Left renal pelvis (tissue), 4 donors: ENCODE measurements around the gene SLC30A1. TPM values are rescaled to one million over a fixed set of nuclear protein-coding genes. Genes with fewer than 3 reads are reported as not detected.
"Not testable (repeated sequence)": the region's sequence is repeated elsewhere in the genome, so short reads cannot be mapped to it uniquely, and the experiment has no call there.

ENCODE experiments used
- DNase-seq, 4 donors: peaks; one replicate each; pipeline ENCODE4 v3.0.0-alpha.2; 2013; ENCODE audit warnings: low read depth in 4 of 4, low spot score in 3 of 4
- polyA plus RNA-seq, 4 donors: library from polyadenylated mRNA; unstranded; fragments of 120-200 nt; gene quantifications; one replicate each; pipeline ENCODE4 v1.2.1, GENCODE V29; 2013; ENCODE audit not compliant: insufficient read length in 4 of 4

SLC30A1 gene
- polyA plus RNA-seq, 4 donors: 19.2 to 38.7 (median 32.2) TPM

DNA sequence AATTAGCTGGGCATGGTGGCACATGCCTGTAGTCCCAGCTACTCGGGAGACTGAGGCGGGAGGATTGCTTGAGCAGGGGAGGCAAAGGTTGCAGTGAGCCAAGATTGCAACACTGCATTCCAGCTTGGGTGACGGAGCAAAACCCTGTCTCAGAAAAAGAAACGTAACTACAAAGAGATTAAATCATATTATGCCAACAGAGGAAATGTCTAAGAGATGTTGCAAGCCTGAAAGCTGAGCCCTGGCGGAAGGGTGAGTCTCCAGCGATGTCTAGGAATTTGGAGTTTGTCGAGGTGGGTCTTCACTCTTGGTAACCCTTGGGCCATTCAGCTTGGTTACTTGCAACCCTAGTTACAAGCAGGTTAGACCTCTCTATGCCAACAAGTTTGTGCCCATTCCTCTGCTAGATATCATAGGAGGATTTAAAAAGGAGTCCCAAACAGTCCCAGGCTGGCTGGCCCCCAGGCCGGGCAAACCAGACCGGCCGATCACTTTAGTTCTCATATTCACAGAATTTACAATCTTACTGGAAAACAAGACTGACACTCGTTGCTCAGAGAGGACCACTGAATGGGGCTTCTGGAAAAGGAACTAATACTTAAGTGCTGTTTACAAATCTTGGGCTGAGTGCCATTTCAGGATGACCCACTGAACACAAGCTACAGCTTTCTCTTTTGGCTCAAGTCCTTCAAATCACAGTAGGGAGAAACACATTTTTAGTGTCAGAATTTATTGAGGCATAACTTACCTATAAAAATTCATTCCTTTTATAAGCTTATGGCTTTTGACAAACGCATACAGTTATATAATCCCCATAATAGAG is 27.1 kb downstream of the SLC30A1 start:
- no peak for DNase-seq

DNA sequence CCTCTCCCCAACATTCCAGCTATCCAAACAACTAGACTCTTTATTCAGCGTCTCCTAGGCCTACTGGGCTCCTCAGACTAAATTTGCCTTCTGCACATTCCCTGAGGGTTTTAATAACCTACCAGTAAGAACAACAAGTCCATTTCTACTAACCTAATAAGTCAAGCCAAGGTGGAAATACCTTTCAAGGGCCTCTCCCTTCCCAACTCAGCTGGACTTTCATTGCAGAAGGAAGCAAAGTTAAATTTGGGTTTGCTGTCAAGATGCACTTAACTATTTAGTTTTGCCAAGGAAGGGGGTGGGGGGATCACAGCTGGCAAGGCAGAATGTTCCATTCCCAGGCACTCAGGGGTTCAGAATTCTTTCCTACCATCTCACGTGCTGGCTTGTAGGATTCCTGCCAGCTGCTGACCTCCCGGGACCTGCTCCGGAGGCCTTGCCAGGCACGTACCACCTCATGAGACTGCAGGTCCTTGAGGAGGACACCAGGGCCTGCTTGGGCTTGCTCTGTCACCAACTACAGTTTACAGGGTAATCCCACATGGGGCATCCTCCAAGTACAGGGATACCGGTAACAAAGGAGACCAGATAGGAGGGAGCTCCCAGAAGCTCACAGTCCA is 29.8 kb downstream of the SLC30A1 start:
- no peak for DNase-seq

- DNase-seq: no peak
Measured at GRCh38 chr1:211548321-211549091, 30.5 kb downstream of the SLC30A1 start.

- no peak for DNase-seq
Measured at GRCh38 chr1:211547710-211548109, 31.3 kb downstream of the SLC30A1 start.

DNA sequence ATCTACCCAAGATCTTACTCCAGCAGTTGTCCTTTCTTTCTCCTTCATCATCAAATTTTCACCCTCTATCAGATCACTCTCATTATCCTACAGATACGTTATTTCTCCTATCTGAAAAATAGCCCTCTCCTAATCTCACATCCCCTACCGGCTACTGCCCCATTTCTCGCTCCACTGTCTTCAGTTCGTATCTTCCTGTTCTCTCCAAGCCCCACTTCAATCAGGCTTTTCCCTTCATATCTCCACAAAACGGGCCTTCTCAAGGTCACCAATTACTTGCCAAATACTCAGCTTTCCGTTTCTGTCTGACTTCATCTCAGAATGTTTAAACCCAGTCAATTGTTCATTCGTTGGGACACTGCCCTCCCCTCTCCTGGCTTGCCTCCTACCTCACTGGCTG is 32.4 kb downstream of the SLC30A1 start:
- DNase-seq: no peak

DNA sequence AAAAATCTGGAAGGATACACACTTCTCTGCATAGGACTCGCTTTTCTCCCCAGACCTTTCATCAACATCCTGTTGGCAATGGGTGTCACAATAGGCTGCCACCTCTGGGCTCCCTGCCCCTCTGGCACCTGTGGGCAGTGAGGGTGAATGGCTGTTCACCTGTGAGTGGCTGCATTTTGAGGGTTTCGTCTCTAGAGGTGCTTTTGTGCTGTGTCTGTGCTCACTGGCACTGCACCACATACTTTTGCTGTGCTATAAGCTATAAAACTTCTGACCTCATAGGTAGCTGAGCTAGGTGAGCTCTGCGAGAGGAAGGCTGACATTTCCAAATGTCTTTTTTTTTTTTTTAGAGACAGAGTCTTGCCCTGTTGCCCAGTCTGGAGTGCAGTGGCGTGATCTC is 35.9 kb downstream of the SLC30A1 start:
- DNase-seq: no peak

DNA sequence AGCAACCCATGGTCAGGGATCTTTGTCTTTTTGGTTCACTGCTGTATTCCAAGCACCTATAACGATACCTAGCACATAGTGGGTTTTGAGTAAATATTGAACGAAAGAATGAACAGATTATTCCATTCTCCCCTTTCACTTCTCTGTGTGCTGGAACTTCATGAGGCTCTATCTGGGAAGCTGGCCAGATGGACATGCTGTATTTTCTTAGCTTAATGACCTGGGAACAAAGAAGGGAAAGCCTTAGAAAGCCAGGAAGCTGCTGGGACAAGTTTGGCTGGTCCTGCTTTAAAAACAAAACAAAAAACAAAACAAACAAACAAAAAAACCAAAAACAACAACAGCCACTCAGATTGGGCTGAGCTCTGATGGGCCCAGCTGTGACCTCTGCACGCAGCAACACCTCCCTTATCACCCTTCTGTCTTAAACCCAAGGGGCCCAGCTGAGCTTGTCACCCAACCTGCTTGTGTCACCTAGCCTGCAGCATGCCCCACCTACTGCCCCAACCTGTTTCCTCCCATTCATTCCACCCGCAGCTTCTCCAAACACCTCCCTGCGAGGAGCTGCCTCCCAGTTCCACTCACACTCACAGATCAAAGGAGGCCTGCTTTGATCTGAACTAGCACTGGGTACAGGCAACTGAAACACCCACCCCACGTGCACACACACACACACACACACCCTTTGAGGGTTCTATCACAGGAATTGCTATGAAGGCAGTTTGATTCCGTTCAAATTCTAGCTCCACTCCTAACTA is 37.1 kb downstream of the SLC30A1 start:
- peak in 1 of 4 donors; percentile 40 for DNase-seq

GRCh38 chr1:211541278-211541677 is 37.7 kb downstream of the SLC30A1 start:
- no peak for DNase-seq

DNA sequence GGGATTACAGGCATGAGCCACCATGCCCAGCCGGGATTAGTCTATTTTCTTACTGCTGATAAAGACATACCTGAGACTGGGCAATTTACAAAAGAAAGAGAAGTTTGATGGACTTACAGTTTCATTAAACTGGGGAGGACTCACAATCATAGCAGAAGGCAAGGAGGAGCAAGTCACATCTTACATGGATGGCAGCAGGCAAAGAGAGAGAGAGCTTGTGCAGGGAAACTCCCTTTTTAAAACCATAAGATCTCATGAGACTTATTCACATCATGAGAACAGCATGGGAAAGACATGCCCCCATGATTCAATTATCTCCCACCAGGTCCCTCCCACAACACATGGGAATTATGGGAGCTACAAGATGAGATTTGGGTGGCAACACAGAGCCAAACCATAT is 38.1 kb downstream of the SLC30A1 start:
- not testable (repeated sequence) for DNase-seq

GRCh38 chr1:211538287-211538686 is 40.7 kb downstream of the SLC30A1 start:
- no peak for DNase-seq

DNA sequence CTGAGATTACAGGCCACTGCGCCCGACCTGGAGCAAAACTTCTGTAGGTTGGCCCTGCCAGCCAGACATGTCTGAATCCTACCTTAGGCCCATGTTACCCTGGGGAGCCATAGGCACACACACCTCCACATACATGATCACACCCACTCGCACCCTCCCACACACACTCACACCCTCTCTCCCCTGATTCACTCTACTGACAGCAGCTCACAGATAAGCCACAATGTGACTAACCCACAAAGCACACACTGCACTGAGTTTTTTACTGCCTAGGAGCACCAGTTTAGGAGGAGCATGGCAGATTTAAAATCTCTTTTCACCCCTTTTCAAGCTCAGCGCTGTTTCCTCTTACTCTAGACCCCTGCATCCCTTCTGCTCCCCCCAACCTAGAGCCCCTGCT is 41.7 kb downstream of the SLC30A1 start:
- DNase-seq: no peak

DNA sequence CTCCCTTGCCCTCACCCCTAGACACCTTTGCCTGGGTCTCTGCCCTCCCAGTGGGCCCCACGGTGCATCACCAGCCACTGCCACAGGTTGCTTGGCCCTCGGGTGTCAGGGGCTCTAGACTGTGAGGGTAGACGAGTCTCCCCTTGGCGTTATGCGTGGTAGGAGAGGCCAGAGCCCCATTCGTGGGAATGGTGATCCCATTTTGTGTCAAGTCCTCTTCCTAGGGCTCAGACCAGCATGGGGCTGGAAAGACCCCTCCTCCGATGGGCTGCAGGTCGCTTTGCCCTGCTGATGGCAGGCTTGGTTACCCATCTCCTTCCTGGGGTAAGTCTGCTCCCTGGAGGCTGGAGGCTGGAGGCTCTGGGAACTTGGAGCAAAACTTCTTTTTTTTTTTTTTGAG is 42.4 kb downstream of the SLC30A1 start:
- no peak for DNase-seq

GRCh38 chr1:211535346-211535745 is 43.6 kb downstream of the SLC30A1 start:
- no peak for DNase-seq

- DNase-seq: no peak
Measured at GRCh38 chr1:211534545-211535291, 44.2 kb downstream of the SLC30A1 start.

DNA sequence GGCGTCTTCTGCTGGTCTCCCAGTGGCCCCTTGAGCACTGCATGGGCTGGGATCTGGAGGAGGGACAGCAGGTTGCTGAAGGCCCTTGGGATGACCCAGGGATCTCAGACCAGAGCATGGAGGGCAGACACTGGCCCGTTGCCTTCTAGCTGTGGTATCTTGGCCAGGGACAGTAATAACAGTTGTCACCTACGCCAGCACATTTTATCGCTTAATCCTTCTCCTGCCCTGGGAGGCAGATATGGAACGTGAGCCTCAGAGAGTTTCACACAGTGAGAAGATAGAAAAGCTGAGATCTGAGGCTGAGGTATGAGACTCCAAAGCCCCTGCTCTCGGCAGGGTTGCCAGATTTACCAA is 46.9 kb downstream of the SLC30A1 start:
- DNase-seq: no peak

DNA sequence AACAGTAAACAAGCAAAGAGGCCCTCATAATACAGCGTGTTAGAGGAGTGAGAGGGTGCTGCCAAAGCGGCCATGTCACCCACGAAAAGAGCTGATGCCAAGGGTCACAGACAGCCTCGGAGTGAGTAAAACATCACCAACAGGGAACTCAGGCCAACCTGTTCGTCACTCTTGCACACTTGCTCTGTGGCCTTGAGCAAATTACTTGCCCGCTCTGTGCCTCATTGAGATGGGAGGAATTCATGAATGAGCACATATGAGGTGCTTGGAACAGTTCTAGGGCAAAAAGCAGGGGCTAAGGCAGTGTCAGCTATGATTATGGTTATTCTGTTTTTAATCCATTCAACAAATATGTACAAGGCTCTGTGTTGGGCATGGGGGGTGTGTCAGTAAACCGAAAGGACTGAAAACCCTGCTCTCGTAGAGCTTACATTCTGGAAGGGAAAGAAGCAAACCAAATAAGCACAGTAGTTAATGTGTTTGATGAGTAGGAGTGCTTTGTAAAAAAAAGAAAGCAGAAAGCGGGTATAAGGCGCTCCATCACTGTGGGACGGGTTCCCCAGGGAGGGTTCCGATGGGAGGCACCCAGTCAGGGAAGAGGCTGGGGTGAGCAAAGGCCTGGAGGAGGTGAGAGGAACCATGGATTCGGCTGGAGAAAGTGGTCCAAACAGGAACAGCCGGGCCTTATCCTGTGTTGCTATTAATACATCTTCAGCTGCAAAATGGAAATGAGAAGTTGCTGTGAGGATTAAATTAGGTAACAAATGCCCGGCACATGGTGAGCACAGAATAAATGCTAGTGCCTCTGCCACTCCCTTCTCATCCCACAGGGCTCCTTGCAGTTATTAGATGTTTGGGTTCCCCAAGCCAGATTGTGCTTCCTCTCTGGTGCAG is 47.5 kb downstream of the SLC30A1 start:
- DNase-seq: no peak

- no peak for DNase-seq
Measured at GRCh38 chr1:211530102-211530501, 48.9 kb downstream of the SLC30A1 start.

DNA sequence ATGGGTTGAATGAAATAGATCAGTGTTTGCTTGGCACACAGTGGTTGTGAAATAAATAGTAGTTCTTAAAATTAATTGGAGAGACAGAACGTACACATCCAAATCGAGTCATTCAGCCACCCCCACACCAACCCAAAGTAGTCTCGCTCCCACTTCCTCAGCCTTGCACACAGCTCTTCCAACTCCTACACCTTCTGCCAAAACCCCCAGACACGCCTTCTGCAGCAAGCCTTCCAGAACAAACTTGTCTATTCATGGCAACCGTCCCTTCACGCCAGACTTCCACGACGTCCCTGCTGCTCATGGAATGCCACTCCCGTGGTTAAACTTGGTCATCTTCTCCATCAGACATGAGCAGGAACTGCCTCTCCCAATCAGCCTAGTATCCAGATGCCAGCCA is 49.5 kb downstream of the SLC30A1 start:
- DNase-seq: no peak

DNA sequence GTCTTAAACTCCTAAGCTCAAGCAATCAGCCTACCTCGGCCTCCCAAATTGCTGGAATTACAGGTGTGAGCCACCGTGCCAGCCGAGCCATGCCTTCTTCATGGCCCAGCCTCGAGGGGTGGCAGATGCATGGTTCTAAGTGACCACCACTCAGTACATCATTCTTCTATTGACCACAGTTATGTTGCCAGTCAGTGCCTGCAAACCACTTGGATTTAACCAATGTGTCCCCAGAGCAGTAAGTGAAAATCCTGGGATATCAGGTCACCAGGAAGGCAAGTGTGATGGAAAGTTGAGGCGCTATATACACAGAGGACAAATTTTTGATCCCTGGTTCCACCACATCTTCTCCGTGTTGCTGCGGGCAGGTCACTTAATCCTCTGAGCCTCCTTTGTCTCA is 50.0 kb downstream of the SLC30A1 start:
- no peak for DNase-seq
